CD4-positive, alpha-beta T cell treated with Interleukin-6 at 100 ng/mL for 8 hours (primary cell): ENCODE measurements around the gene ARL15.

Source experiments
- DNase-seq: peaks from one replicate; pipeline ENCODE4 v3.0.0-alpha.2; 2020; ENCODE audit warnings: mixed read lengths, low spot score

The ARL15 gene

GRCh38 chr5:54206580-54207229 lies 103.7 kb downstream of the ARL15 start:
- DNase-seq, result no peak

- DNase-seq, result no peak
Measured at GRCh38 chr5:54205918-54206317, 104.5 kb downstream of the ARL15 start.

DNA sequence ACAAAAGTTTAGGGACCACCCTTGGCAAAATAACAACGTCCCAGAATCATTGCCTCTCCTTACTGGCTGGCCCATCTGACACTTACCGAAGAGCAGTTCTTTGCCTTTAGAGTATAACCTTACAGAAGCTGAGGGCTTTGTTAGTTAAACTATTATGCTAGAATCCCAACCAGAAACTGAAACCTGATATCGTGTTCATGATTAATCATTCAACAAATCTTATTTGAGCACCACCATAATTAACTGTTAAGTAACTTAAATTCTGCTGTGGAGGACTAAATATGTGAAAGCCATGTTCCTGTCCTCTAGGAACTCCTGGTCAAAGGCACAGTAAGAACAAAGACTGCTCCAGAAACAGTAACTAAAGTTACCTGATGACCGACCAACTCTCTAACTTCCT lies 104.9 kb downstream of the ARL15 start:
- DNase-seq, result no peak

DNA sequence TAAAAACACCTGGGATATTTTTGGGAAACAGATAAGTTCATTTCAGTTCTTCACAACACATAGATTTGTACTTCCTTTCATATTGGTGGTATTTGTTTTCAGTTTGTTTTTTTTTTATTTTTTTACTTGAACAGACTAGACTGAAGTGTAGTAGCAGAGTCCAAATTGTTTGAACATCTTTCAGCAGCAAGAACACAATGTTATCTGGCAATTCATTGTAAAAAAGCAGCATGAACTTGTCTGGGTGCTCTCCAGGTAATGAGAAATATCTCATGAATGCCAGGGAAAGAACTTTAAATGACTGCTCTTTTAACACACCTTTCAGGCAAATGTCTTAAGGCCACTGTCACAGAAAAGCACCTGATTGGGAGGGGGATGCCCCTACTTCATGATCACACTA lies 113.4 kb downstream of the ARL15 start:
- DNase-seq, result no peak

DNA sequence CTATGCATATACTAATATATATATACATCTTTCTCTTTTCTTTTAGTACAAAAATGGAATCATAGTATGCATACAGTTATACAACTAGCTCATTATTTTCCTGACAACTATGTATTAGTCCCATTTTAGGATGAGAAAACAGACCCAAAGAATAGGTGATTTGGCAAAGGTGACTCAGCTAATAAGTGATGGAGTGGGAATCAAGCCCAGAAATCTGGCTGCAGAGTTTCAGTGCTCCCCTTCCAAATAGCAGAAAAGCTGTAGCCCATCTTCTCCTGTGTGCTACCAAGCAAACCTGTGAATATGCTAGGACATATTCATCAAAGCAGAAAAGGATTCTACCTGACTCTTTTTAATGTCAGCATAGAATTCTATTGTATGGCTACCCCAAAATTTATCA lies 114.7 kb downstream of the ARL15 start:
- DNase-seq, result no peak

DNA sequence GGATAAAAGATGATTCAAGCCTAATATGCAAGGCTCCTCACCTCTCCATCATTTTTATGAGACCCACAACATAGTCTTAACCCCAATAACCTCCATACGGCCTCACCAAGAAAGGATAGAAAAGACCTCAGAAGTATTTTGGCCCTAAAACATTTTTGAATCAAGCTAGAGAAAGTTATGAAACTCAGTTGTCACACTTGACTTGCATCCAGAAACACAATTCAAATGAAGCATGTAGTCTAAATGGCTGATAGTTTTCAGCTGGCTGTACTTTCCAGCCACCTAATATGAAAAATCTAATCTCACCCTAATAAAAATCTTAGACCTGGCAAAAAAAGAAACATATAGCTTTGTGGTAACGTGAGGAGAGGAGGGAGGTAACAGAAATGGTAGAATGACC lies 116.1 kb downstream of the ARL15 start:
- no peak for DNase-seq

DNA sequence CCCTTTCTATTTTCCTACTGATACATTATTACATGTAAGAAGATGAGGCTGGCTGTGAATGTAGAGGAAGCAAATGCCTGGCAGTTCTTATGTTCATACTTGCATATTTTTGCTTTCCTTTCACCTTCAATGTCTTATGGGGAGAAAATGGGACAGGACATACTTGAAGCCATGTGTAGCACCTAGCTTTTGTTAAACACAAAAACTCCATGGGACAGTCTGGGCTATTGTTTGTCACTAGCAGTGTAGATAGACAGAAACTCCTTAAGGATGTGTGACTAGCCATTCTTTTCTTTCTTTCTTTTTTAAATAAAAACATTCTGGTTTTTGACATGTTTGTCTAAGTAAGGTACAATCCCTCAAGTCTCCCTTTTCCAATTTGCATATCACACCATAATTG lies 122.7 kb downstream of the ARL15 start:
- DNase-seq, result no peak

- no peak for DNase-seq
Measured at GRCh38 chr5:54186912-54187445, 123.4 kb downstream of the ARL15 start.

- DNase-seq, result no peak
Measured at GRCh38 chr5:54186108-54186507, 124.3 kb downstream of the ARL15 start.

DNA sequence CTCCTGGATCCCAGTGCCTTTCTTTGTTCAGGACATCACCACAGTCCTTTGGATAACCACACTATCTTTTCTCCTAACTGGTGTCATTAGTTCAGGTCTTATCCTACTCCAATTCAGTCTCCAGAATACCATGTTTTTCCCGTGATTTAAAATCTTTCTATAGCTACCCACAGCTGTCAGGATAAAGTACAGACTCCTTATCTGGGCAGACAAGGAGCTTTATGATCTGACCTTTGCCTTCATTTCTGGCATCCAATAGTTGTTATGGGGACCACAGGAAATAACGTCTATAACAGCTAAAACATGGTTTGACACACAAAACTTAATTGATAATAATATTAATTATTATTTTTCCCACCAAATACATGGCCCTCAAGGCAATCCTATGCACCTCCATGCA lies 125.6 kb downstream of the ARL15 start:
- no peak for DNase-seq

DNA sequence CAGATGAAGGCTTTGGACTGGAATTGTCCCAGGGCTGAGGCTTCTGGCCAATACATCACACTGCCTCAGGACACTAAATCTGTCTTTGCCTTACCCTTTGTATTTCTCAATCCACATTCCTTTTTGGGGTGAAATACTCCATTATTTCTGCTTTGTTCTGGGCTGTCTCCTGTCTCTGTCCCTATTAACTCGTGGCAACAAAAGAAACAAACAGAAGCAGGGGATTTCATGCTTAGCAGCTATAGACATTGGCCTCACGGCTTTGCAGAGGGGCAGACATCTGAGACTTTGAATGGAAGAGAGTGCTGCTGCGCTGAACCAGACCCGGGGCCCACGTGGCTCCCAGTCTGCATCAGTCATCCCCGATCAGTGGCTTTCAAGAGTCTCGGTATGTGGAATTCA lies 129.7 kb downstream of the ARL15 start:
- DNase-seq, result no peak

GRCh38 chr5:54178991-54179390 lies 131.4 kb downstream of the ARL15 start:
- no peak for DNase-seq

DNA sequence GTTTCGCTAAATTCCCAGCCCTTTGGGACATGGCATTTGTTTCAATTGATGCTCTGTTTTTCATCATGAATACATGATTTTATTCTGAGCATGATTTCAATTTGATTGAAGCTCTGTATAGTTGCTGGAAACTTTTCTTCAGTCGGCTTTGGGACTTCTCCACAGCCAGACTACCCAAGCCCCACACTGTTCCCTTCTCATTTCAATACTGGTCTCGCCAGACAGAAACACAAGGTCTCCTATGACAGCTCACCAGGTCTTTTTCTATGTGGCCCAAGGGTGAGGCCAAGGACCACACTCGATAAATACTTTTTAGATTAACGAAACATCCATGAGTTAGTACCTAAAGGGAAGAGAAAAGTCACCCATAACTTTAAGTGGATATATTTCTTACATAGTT lies 132.2 kb downstream of the ARL15 start:
- DNase-seq, result no peak

DNA sequence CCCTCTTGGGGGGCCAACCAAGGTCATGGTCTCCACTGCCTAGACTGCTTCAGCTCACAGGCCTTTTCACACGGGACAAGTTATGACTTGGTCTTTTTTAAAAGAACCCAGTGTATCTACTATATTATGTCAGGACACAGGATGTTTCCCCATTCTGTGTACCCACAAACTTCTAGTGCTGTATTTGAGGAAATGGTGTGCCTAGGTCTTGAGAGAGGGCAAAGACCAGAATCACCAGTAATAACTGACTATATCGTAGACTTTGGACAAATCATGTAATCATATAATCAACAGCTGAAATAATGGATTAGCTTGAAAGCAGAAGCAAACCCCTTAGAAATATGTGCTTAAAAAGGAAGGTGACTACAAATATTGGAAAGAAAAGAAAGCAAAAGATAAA lies 133.3 kb downstream of the ARL15 start:
- DNase-seq, result no peak

GRCh38 chr5:54176066-54176830 lies 134.1 kb downstream of the ARL15 start:
- no peak for DNase-seq

GRCh38 chr5:54173251-54173650 lies 137.1 kb downstream of the ARL15 start:
- DNase-seq, result no peak

- DNase-seq, result no peak
Measured at GRCh38 chr5:54171645-54172384, 138.6 kb downstream of the ARL15 start.

DNA sequence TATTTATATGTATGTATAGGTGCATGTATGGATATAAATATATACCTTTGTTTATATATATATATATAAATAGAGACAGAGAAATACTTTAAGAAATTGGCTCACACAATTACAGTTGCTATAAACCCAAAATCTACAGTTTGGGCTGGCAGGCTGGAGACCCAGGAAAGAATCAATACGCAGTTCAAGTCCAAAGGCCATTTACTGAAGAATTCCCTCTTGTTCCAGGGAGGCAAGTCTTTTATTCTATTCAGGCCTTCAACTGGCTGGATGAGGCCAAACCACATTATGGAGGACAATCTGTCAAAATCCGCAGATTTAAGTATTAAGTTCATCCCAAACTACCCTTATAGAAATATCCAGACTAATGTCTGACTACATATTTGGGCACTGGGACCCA lies 144.7 kb downstream of the ARL15 start:
- DNase-seq, result no peak

GRCh38 chr5:54162184-54162583 lies 148.2 kb downstream of the ARL15 start:
- no peak for DNase-seq

DNA sequence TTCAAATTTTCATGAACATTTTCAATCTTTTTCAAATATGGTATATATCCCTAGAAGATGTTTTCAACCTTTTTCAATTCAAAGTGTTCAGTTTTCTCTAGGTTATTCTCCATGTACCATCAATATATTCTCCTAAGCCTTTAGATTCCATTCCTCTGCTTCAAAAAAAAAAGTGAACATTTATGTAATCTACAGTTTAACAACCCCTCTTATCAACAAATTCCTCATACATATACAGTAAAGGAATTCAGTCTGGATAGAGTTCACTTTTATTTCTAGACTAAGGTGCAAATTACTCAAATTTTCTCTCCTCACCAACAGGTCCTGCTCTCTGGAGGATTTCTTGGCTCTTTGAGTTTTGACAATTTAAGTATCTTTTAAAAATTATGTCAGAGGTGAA lies 150.0 kb downstream of the ARL15 start:
- no peak for DNase-seq

DNA sequence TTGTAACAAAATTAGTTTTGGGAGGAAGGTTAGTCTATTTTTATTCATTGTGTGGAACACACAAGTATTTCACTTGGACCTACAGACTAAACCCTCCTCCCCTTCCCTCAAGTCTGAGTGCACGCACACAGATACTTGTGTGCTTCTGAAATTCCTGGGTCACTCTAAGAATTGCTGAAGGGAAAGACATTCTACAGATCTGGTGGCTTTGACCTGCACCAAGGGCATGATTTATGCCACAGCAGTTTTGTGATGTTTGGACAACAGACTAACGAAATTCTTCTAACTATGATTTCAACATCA lies 150.5 kb downstream of the ARL15 start:
- DNase-seq, result no peak

DNA sequence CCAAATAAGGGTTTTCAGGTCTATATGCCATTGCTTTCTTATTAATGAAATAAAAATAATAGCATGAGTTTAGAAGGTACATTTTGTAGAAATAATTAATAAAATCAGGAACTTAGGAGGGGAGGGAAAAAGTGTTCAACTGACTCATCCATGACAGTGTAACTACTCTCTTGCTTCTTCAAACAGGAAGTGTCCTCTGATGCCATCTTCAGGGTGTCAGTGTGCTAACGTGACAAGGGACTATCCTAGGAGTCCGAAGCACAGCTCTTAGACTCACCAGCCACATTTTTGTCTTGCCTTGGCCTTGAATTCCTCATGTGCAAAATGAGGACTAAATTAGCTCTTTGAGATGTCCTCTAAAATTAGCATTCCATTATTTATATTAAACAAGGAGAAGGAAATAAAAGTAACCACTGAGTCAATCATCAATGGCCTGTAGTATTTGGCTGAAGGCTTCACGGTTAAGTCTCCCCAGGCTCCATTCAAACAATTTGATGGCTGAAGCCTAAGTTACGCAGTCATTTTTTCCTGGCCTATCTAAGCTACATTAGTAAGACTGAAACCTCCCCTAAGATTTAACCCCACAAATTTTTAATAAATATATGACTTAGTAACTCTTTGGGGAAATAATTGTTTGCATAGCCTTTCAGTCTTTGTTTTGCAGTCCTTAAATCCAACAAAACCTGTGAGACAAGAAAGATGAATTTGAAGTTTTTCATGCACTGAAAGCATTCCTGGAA lies 151.1 kb downstream of the ARL15 start:
- DNase-seq, result no peak
